Urinary bladder (tissue), 4 donors: ENCODE results near the gene ASS1. TPM values are rescaled to one million over a fixed set of nuclear protein-coding genes. Genes with fewer than 3 reads are reported as not detected.

Experiments
- DNase-seq: peaks from one replicate; pipeline ENCODE4 v3.0.0-alpha.2; 2015; ENCODE audit errors: extremely low spot score
- H3K27ac ChIP-seq: one replicate; pipeline ENCODE4 v1.5.1; 2013; ENCODE audit warnings: low read depth, mild to moderate bottlenecking, moderate library complexity
- H3K36me3 ChIP-seq: one replicate; pipeline ENCODE4 v1.6.1; 2013; ENCODE audit warnings: mild to moderate bottlenecking, moderate library complexity; ENCODE audit not compliant: insufficient read depth
- H3K4me1 ChIP-seq: one replicate; pipeline ENCODE4 v1.6.1; 2013; ENCODE audit warnings: mild to moderate bottlenecking, moderate library complexity; ENCODE audit not compliant: insufficient read depth
- H3K4me3 ChIP-seq: one replicate; pipeline ENCODE4 v1.5.1; 2013; ENCODE audit warnings: low read depth, low read length
- WGBS: extraction: QIAGEN DNeasy Blood & Tissue Kit; methylation state at CpG from one replicate; pipeline ENCODE4 v1.1.7; 2013; 5-methylcytosine and 5-hydroxymethylcytosine counted together
- polyA plus RNA-seq: library from polyadenylated mRNA; stranded (reverse); fragments of 200-250 nt; gene quantifications from one replicate; pipeline ENCODE4 v1.2.3, GENCODE V29; 2013
- total RNA-seq: library from RNA; depleted of rRNA; stranded (reverse); fragments of >200 nt; gene quantifications from one replicate; pipeline ENCODE4 v1.2.3, GENCODE V29; 2014
- donor health status: healthy with polysubstance abuse.
- donor health status: healthy.

ASS1 gene
- total and polyA plus RNA-seq, 2 donors = 59.5 to 115 TPM

DNA sequence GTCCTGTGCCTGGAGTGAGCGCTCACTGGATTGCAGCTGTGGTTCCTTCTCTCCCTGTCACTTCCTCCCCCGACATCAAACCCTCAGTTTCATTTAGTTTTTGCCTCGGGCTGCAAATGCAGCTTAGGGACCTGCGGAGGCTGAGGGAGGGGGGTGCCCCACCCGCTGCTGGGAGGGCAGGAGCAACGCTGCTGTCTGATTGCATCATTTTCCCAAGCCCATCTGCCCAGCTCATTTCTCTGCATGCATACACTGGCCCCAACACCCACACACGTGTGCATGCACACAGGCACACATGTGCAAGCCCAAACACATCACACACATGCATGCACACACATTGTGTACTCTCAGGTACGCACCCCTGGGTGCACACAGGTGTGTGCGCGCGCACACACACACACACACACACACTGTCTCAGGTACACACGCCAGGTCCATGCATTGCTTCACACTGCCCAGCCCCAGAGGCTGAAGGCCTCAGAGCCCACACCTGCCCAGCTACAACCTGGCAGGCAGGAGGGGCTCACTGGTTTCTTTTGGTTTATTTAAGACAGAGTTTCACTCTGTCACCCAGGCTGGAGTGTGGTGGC, 3.4 kb downstream of the ASS1 start:
- 69% methylated on average over 12 of the region's 12 CpGs for WGBS
- Histone ChIP-seq H3K4me3 (no peak overlapping the region), H3K27ac (no peak overlapping the region), H3K4me1 (peaks cover 2% of the 10 kb centered on the region), H3K36me3 (no peaks in the 10 kb centered on the region)
- DNase-seq = no peak

DNA sequence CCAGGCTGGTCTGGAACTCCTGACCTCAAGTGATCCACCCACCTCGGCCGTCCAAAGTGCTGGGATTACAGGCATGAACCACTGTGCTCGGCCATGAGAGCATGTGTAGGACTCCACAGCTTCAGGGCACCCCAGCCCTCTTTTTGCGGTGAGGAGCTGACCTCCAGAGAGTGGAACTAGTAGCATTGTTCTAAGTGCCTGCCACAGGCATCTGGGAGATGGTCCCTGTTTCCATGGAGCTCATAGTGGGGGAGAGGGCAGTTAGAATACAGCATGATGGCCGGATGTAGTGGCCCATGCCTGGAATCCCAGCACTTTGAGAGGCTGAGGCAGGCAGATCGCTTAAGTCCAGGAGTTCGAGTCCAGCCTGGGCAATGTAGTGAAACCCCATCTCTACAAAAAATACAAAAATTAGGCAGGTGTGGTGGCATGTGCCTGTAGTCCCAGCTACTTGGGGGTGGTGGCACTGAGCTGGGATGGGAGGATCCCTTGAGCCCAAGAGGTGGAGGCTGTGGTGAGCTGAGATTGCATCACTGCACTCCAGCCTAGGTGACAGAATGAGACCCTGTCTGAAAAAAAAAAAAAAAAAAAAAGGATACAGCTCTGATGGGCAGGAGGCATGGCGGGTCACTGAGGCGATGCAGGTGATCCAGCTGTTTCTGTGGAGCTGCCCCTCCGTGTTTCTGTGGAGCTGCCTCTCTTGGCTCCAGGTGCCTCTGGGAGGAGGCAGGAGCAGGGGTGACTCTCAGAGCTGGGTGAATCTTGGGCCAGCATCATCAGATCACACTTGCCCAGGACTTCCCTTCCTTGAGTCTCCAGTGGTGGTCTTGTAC, 4.2 kb downstream of the ASS1 start:
- 95% methylated on average over 10 of the region's 10 CpGs for WGBS
- DNase-seq = no peak
- no peak overlapping the region for H3K27ac ChIP-seq
- no peak overlapping the region for H3K4me3 ChIP-seq
- no peaks in the 10 kb centered on the region for H3K36me3 ChIP-seq
- H3K4me1 ChIP-seq = peaks cover 2% of the 10 kb centered on the region

DNA sequence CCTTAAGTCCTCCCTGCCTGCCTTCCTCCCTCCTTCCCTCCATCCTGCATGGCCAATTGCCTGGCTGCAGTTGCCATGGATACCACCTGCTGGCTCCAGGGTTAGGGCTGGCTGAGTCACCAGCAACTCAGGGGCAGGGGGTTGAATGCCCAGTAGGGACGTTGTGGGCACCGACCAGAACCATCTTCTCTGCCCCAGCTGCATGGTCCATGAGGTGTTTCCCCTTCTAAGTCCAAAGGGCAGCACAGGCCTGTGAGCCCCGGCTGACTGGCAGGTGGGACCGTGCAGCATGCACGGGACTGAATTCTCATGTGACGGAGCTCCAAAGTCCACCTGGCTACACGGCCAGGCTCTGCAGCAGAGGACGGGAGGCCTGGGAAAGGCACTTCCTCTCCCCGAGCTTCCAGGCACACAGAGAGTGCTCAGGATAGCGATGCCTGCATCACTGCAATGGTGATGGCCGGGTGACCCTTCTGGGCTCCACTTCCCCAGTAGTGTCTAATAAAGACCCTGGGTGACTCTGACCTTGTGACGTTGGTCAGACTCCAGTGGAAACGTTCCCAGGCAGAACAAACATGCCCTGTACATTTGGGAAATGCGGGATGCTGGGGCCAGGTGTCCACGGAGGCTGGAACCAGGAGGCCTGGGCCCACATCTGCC, 5.7 kb downstream of the ASS1 start:
- WGBS = 82% methylated on average over 15 of the region's 15 CpGs
- Histone ChIP-seq H3K4me3 (no peak overlapping the region), H3K4me1 (peaks cover 2% of the 10 kb centered on the region), H3K36me3 (no peaks in the 10 kb centered on the region), H3K27ac (no peak overlapping the region)
- DNase-seq = no peak

DNA sequence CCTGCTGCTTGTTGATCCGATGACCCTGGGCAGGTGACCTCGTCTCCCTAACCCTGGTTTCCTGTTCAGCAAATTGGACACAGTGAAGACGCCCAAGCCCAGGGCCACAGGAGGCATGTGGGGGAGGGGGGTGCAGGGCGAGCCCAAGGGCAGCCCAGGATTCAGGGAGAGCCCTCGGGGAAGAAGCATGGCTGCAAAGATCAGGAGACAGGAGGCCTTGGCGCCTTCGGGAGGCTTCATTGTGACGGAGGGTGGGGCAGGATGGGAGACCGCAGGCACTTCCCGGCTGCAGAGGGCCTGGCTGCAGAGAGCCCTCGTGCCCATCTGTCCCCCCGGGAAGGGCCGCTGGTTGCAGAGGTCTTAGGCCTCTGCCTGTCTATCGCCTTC, 6.2 kb downstream of the ASS1 start:
- Histone ChIP-seq H3K36me3 (no peaks in the 10 kb centered on the region), H3K4me1 (peaks cover 2% of the 10 kb centered on the region), H3K4me3 (no peak overlapping the region), H3K27ac (no peak overlapping the region)
- 63% methylated on average over 14 of the region's 14 CpGs for WGBS
- DNase-seq = no peak

DNA sequence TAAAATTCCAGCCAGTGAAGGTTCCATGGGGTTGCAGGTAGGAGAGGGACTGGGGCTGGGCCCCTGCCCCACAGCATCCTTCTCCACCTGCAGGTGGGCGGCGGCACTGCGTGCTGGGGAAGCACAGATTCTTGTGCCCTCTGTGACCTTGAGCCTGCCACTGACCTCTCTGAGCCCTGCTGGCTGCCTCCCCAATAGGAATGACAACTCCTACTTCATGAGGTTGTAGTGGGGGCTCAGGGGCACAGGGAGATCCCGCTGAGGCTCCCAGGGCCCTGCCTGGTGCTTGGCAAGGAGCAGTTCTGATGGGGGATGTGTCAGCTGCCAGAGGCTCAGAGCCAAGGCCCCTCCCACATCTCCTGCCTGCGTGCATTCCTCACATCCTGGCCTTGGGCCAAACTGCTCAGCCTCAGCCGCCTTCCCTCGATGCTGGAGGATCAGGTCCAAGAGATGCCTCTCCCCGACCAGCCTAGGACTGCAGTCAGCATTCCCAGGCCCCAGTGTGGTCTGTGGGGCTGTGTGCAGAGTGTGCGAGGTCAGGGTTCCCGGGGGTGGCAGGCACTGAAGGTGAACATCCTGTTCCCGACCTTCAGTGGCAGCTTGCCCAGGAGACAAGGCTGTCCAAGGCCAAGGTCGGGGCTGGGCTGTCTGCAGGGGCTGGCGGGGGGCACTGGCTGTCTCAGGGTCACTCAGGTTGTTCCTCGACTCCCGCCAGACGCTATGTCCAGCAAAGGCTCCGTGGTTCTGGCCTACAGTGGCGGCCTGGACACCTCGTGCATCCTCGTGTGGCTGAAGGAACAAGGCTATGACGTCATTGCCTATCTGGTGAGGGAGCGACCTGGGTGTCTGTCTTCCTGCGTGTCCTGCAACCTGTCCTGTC, 7.0 kb downstream of the ASS1 start:
- Histone ChIP-seq H3K36me3 (no peaks in the 10 kb centered on the region), H3K4me1 (peaks cover 2% of the 10 kb centered on the region), H3K4me3 (no peak overlapping the region), H3K27ac (no peak overlapping the region)
- DNase-seq = peak; percentile 81
- 35% methylated on average over 23 of the region's 23 CpGs for WGBS

DNA sequence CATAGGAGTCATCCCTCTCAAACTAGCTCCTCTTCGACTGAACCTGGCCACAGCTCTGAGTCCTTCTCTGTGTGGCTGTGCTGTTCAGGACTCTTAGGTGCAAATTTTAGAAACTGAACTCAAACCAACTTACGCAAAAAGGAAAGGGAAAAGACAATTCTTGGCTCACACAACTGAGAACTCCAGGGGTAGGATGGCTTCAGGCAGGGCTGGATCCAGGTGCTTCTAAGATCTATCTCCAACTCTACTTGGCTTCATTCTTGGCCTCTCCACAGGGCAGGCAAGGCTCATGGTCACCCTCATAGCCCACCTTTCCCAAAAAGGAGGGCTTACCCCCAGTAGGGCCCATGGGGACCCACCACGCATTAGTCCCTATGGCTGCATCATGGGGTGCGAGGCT, 8.1 kb downstream of the ASS1 start:
- Histone ChIP-seq H3K4me1 (peaks cover 2% of the 10 kb centered on the region), H3K36me3 (no peaks in the 10 kb centered on the region), H3K4me3 (no peak overlapping the region), H3K27ac (no peak overlapping the region)
- no peak for DNase-seq
- WGBS = 97% methylated on average over 4 of the region's 4 CpGs

DNA sequence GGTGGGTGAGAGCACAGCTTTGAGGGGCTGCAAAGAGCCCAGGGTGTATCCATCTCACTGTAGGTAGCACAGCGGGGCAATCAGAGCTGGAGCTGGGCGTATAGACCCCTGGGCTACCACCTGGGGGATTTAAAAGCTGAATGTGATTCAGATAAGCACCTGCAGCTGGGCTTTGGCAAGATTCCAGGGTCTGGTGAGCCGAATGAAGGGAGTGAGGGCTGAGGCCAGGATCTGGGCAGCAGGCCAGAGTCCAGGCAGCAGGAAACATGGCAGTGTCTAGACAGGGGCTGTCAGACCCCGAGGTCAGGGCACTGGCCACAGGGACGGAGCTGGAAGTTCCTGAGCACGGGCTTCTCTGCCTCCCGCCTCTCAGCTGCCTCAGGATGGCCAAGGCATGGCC, 8.7 kb downstream of the ASS1 start:
- Histone ChIP-seq H3K27ac (no peak overlapping the region), H3K4me3 (no peak overlapping the region), H3K36me3 (no peaks in the 10 kb centered on the region), H3K4me1 (peaks cover 2% of the 10 kb centered on the region)
- 45% methylated on average over 7 of the region's 7 CpGs for WGBS
- DNase-seq = no peak

DNA sequence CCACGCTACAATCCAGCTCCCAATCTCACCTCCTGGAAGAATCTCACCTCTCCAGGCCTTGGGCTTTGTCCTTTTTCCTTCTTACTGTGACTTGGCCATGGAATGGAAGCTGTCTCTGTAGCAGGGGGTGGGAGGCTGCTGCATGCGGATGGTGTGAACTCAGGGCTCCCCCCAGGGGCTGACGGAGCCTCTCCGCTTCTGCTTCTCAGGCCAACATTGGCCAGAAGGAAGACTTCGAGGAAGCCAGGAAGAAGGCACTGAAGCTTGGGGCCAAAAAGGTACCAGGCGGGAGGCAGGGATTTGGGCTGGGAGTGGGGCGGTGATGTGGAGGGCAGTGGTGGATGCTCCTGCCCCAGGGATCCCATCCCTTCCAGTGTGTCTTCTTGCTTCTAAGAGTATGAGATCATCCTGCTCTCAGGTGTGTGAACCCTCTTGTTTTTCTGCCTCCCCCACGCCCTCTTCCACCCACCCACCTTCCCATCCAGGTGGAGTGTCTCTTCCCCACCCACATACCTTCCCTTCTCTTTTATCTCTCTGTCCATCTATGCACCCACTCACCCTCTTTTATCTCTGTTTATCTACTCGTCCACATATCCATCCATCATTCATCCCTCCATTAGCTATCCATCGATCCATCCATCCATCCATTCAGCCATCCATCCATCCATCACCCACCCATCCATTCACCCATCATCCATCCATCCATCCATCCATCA, 9.5 kb downstream of the ASS1 start:
- Histone ChIP-seq H3K36me3 (no peaks in the 10 kb centered on the region), H3K4me1 (peaks cover 2% of the 10 kb centered on the region), H3K27ac (no peak overlapping the region), H3K4me3 (no peak overlapping the region)
- no peak for DNase-seq
- WGBS = 94% methylated on average over 10 of the region's 10 CpGs

DNA sequence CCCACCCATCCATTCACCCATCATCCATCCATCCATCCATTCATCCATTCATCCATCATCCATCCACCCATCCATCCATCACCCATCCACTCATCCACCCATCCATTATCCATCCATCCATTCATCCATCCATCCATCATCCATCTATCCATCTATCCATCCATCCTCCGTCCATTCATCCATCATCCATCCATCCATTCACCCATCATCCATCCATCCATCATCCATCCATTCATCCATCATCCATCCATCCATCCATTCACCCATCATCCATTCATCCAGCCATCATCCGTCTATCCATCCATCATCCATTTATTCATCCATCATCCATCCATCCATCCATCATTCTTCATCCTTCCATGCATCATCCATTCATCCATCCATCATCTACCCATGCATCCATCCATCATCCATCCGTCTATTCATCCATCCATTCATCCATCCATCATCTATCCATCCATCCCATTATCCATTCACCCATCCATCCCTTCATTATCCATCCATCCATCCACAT, 10.1 kb downstream of the ASS1 start:
- WGBS = 94% methylated on average over 3 of the region's 3 CpGs
- Histone ChIP-seq H3K36me3 (no peaks in the 10 kb centered on the region), H3K27ac (no peak overlapping the region), H3K4me1 (peaks cover 2% of the 10 kb centered on the region), H3K4me3 (no peak overlapping the region)
- DNase-seq = no peak

DNA sequence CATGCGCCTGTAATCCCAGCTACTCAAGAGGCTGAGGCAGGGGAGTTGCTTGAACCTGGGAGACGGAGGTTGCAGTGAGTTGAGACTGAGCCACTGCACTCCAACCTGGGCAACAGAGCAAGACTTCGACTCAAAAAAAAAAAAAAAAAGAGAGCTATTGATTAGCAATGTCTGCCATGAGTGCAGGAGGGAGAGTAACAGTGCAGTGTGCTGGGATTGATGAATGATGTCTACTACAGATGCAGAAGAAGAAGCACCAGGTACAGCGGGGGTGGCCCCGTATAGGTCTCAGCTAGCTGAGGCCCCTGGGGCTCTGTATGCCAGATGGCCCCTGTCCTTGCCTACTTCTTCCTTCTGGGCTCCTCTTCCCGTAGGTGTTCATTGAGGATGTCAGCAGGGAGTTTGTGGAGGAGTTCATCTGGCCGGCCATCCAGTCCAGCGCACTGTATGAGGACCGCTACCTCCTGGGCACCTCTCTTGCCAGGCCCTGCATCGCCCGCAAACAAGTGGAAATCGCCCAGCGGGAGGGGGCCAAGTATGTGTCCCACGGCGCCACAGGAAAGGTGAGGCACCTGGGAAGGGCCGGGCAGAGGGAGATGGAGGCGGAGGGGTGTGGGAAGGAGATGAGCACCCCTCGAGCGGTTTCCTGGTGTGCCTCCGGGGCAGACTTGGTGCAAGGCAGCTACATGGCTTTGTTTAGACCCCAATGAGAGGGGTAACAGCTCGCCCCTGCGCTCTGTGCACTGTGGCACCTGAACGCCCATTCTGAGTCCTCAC, 13.5 kb downstream of the ASS1 start:
- WGBS = 96% methylated on average over 23 of the region's 23 CpGs

DNA sequence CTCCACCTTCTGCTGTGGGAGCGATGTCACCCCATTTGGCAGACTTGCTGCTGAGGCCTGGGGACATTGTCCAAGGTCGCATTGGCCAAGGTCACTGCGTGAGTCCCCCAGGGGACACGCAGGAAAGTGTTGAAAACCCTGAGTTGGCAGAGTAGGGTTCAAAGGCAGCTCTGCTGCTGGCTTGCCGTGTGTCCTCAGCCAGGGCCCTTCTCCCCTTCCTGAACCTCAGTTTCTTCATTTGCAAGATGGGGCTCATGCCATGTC, 14.0 kb downstream of the ASS1 start:
- no peak overlapping the region for H3K4me3 ChIP-seq
- WGBS = 91% methylated on average over 5 of the region's 5 CpGs
- H3K36me3 ChIP-seq = no peaks in the 10 kb centered on the region
- H3K4me1 ChIP-seq = no peaks in the 10 kb centered on the region
- DNase-seq = no peak
- H3K27ac ChIP-seq = no peak overlapping the region

More for the DNA sequence above, 13.5 kb downstream of the ASS1 start:
- no peak for DNase-seq
- Histone ChIP-seq H3K4me3 (no peak overlapping the region), H3K27ac (no peak overlapping the region), H3K36me3 (no peaks in the 10 kb centered on the region), H3K4me1 (no peaks in the 10 kb centered on the region)

DNA sequence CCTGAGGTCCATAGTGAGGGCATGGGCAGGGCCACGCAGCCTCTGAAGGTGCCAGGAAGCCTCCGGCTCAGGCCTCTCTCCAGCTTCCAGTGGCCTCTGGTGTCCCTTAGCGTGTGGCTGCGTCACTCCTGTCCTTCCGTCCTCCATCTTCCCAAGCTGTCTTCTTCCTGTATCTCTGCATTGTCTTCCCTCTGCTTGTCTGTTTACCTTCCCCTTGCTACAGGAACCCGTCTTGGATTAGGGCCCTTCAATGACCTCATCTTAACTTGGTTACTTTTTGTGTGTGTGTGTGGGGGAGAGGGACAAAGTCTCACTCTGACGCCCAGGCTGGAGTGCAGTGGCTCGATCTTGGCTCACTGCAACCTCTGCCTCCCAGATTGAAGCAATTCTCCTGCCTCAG, 14.4 kb downstream of the ASS1 start:
- Histone ChIP-seq H3K36me3 (no peaks in the 10 kb centered on the region), H3K4me3 (no peak overlapping the region), H3K4me1 (no peaks in the 10 kb centered on the region), H3K27ac (no peak overlapping the region)
- WGBS = 84% methylated on average over 8 of the region's 8 CpGs
- no peak for DNase-seq
